VCaP (cell line): ENCODE measurements around the gene TUSC2.
A peak's percentile ranks its signal among the peaks of the same experiment; 100 is the strongest.

Source experiments
- H3K27ac ChIP-seq: fragments of 450-650 bp; 2 replicates; pipeline ENCODE4 v1.5.1; 2017
- TF ChIP-seq, protein P1 (sequence below): fragments of 450-650 bp; conservative IDR thresholded peaks from 2 replicates; pipeline ENCODE4 v1.5.1; 2017; ENCODE audit warnings: mild to moderate bottlenecking, moderate library complexity

TUSC2 gene

DNA sequence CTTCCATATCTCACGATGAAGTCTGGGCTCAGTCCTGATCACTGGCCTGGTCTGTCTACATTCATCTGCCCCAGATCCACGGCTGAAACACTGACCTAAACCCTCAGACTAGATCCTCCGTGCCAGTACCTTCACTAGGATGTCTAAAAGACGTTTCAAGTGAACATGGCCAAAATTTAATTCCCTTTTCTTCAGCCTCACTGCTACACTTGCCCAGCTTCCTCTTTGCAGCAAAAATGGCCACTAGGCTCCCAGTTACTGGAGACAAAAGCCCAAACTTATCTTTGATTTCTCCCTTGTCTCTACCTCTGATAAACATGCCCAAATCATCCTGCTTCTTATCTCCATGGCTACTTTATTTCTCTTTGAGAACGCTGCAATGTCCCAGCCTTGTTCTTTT is 10.9 kb upstream of the TUSC2 start:
- TF ChIP-seq, protein P1, sequence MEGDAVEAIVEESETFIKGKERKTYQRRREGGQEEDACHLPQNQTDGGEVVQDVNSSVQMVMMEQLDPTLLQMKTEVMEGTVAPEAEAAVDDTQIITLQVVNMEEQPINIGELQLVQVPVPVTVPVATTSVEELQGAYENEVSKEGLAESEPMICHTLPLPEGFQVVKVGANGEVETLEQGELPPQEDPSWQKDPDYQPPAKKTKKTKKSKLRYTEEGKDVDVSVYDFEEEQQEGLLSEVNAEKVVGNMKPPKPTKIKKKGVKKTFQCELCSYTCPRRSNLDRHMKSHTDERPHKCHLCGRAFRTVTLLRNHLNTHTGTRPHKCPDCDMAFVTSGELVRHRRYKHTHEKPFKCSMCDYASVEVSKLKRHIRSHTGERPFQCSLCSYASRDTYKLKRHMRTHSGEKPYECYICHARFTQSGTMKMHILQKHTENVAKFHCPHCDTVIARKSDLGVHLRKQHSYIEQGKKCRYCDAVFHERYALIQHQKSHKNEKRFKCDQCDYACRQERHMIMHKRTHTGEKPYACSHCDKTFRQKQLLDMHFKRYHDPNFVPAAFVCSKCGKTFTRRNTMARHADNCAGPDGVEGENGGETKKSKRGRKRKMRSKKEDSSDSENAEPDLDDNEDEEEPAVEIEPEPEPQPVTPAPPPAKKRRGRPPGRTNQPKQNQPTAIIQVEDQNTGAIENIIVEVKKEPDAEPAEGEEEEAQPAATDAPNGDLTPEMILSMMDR, result no peak
- peak overlapping the region; percentile 97 for H3K27ac ChIP-seq

DNA sequence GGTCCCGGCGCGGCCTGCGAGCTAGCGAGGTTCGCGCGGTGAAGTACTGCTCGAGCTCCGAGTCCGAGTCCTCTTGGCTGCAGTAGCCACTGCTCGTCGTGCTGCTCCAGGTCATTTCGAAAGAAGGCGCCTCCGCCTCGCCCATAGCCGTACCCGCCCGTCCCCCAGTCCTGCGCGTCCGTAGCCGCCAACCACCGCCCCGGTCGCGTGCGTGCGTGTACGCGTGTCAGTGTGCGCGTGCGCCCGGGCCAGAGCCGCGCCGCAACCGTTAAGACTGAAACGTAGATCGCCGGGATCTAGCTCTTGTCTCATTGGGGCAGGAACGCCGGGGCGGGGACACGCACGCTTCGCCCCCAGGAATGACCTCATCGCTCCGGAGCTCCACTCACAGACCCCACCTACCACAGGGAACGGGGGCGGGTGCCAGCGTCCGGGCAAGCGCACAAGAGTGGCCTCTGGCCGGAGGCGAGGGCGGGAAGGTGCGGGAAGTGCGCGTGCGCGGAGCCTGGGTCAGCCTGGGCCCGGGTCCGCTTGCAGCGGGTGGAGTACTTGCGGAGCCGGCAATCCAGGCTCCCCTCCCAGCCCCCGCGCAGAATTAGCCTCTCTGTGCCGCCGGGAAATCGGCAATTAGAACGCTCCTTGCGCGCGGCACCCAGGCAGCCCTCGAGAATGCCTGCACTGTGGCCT is 9.3 kb upstream of the TUSC2 start:
- TF ChIP-seq, protein P1, result no peak
- H3K27ac ChIP-seq, result peak overlapping the region; percentile 97

DNA sequence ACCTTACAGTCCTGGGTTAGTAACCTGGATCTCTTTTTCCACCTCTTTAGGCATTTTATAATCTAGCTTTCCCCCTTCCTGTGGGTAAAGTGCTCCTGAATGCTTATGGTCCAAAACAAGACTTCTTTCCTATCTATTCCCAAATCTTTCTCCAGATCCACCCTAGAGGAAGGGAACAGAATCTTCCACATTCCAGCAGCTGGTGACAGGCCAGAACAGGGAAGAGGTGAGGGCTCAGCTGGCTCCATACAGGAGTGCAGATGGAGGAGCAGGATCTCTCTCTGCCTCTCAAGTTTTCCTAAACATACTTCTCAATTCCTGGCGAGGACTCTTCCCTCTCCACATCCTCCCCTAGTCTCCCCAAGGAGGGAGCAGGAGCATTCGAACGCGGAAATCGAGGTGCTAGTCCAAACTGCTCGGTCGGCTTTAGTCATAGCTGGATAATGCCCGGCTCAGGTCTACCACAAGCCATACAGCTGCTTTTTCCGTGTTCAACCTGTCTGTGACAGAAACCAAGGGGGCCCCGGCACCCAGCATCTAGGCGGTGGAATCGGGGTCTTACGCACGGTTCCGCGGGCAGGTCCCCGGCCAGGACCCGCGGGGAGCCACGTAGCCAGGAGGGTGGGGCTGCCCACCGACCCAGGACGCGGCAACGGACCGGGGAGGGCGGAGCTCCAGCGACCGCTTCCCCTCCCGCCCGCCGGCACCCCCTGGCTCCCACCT is 8.6 kb upstream of the TUSC2 start:
- H3K27ac ChIP-seq, result peak overlapping the region; percentile 97
- TF ChIP-seq, protein P1, result no peak

DNA sequence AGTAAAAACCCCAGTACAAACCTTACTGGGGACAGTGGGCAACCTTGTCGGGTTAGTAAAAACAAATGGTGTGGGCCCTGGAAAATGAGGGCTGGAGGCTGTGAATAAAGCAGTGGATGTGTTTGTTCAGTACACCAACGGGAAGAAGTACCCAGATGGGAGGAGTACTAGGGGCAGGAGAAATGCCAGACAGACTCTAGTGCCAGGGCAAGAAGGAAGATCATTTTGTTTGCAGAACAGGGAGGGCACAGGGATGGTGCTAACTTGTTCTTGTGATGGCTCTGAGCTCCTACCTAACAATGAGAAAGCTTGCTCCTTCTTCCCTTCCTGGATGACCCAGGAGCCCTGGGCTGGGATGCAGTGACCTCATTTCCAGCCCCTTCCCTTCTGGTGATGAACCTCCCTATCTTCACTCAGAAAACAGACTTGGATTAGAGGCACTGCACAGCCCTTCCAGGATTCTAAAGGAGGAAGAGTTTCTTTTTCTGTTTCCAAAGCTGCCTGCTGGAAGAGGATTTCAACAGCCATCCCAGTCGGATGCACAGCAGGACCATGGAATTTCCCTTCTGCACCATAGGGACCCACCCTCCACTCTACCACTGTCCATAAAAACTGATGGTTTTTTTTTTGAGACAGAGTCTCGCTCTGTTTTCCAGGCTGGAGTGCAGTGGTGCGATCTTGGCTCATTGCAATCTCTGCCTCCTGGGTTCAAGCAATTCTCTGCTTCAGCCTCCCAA is 6.5 kb upstream of the TUSC2 start:
- H3K27ac ChIP-seq, result peak overlapping the region; percentile 97
- TF ChIP-seq, protein P1, result no peak

GRCh38 chr3:50333744-50334328 is 5.8 kb upstream of the TUSC2 start:
- TF ChIP-seq, protein P1, result no peak
- H3K27ac ChIP-seq, result peak overlapping the region; percentile 97

GRCh38 chr3:50331364-50331907 is 3.4 kb upstream of the TUSC2 start:
- TF ChIP-seq, protein P1, result no peak

More at GRCh38 chr3:50331364-50331907, 3.4 kb upstream of the TUSC2 start:
- peak overlapping the region; percentile 97; the same call in 1 of the 2 replicates for H3K27ac ChIP-seq
